GM12878 (cell line): ENCODE results near the gene ITFG1. TPM values are rescaled to one million over a fixed set of nuclear protein-coding genes. Genes with fewer than 3 reads are reported as not detected.

ENCODE experiments used
- ATAC-seq: fragments of 200-7000 bp; cut with Tn5 transposase; 3 replicates; pipeline ENCODE4 v1.9.1; 2020; ENCODE audit warnings: mild to moderate bottlenecking, moderate library complexity
- BruUV-seq: library from RNA; stranded (reverse); fragments of 400-500 nt; replicated peaks from 2 replicates; lab custom pipeline; 2021; lab: Mats Ljungman, UMichigan
- CTCF ChIA-PET: fragments of 300-600 bp; sonication (Branson Sonifier 250); formaldehyde crosslinking; extraction: SDS; loops from one replicate; lab custom pipeline; 2021; ENCODE audit warnings: inconsistent platforms; lab: Yijun Ruan, JAX
- POLR2A ChIA-PET: fragments of 350-600 bp; formaldehyde crosslinking; extraction: SDS; loops from one replicate; lab custom pipeline; 2021; ENCODE audit warnings: inconsistent platforms; lab: Charles Lee
- RAD21 ChIA-PET: fragments of 300-600 bp; sonication (Branson Sonifier 250); formaldehyde crosslinking; loops from one replicate; lab custom pipeline; 2023; ENCODE audit warnings: antibody characterized with exemption; ENCODE audit not compliant: unreplicated experiment; lab: Charles Lee
- SMC1A ChIA-PET: fragments of 300-600 bp; sonication (Branson Sonifier 250); formaldehyde crosslinking; loops from one replicate; lab custom pipeline; 2023; ENCODE audit not compliant: unreplicated experiment, uncharacterized antibody; lab: Charles Lee
- DNase-seq: peaks from one replicate; pipeline ENCODE4 v3.0.0-alpha.2; 2011; ENCODE audit warnings: low read depth, low spot score
- FAIRE-seq: peaks from 3 replicates; lab custom pipeline; 2011; peaks lifted over from hg19 to GRCh38; lab: Jason Lieb, UNC
- H2AFZ ChIP-seq: 2 replicates; pipeline ENCODE4 v1.6.0; 2011; ENCODE audit warnings: low read depth, low read length, control low read depth; ENCODE audit not compliant: control insufficient read depth
- H3K27ac ChIP-seq: 2 replicates; pipeline ENCODE4 v1.5.1; 2011; ENCODE audit warnings: control low read depth; ENCODE audit not compliant: control insufficient read depth, insufficient read depth
- H3K27me3 ChIP-seq, 2 experiments: replicated peaks in 1 of 2; 2 replicates each; pipeline versions ENCODE4 v1.6.0 to v1.6.1; 2011; ENCODE audit warnings: low read length in 1 of 2; ENCODE audit not compliant: control insufficient read depth in 2 of 2, insufficient read depth in 2 of 2
- H3K36me3 ChIP-seq, 2 experiments: 2 replicates each; pipeline ENCODE4 v1.5.1; 2011; ENCODE audit warnings: low read length in 1 of 2; ENCODE audit not compliant: control insufficient read depth in 2 of 2, insufficient read depth in 2 of 2
- H3K4me1 ChIP-seq: 2 replicates; pipeline ENCODE4 v1.6.1; 2011; ENCODE audit warnings: mild to moderate bottlenecking, low read length, moderate library complexity, mixed read lengths; ENCODE audit not compliant: control insufficient read depth, insufficient read depth
- H3K4me2 ChIP-seq: 2 replicates; pipeline ENCODE4 v1.6.0; 2011; ENCODE audit warnings: control low read depth; ENCODE audit not compliant: control insufficient read depth, insufficient read depth
- H3K4me3 ChIP-seq: fragments of 200-600 bp; sonication (generic); 2 replicates; pipeline ENCODE4 v1.5.1; 2016
- H3K79me2 ChIP-seq: 2 replicates; pipeline ENCODE4 v1.6.0; 2011; ENCODE audit warnings: low read length; ENCODE audit not compliant: control insufficient read depth, insufficient read depth
- H3K9ac ChIP-seq: 2 replicates; pipeline ENCODE4 v1.8.0; 2011; ENCODE audit warnings: low read length, control low read depth, mixed read lengths; ENCODE audit not compliant: control insufficient read depth, insufficient read depth
- H3K9me3 ChIP-seq: replicated peaks from 3 replicates; pipeline ENCODE4 v1.5.1; 2011; ENCODE audit warnings: mild to moderate bottlenecking, low read length; ENCODE audit not compliant: control insufficient read depth, insufficient read depth
- H4K20me1 ChIP-seq: 2 replicates; pipeline ENCODE4 v1.6.0; 2011; ENCODE audit not compliant: control insufficient read depth, insufficient read depth
- CHD2 ChIP-seq: IDR thresholded peaks from 2 replicates; pipeline ENCODE4 v1.6.1; 2011; ENCODE audit warnings: low read depth, low read length, improper control_type of control experiment, borderline replicate concordance
- CREB1 ChIP-seq: IDR thresholded peaks from 2 replicates; pipeline ENCODE4 v1.6.1; 2012; ENCODE audit warnings: low read depth, mild to moderate bottlenecking, inconsistent platforms
- FOS ChIP-seq: IDR thresholded peaks from 3 replicates; pipeline ENCODE4 v1.6.1; 2011; ENCODE audit warnings: borderline replicate concordance; ENCODE audit not compliant: insufficient read length; ENCODE audit errors: extremely low read depth
- FOXK2 ChIP-seq: fragments of 450-650 bp; IDR thresholded peaks from 2 replicates; pipeline ENCODE4 v1.6.1; 2017; ENCODE audit warnings: mild to moderate bottlenecking, moderate library complexity
- IRF5 ChIP-seq: fragments of 450-650 bp; IDR thresholded peaks from 2 replicates; pipeline ENCODE4 v1.6.1; 2017; ENCODE audit warnings: borderline replicate concordance
- NRF1 ChIP-seq: conservative IDR thresholded peaks from 2 replicates; pipeline ENCODE4 v1.6.1; 2011; ENCODE audit warnings: mild to moderate bottlenecking, low read depth, low read length, improper control_type of control experiment
- SMAD1 ChIP-seq: fragments of 450-650 bp; IDR thresholded peaks from 2 replicates; pipeline ENCODE4 v1.6.1; 2018; ENCODE audit warnings: mild to moderate bottlenecking, low read depth; ENCODE audit not compliant: partially characterized antibody
- STAT1 ChIP-seq: fragments of 450-650 bp; conservative IDR thresholded peaks from 2 replicates; pipeline ENCODE4 v1.6.1; 2014; ENCODE audit warnings: antibody characterized with exemption, mild to moderate bottlenecking
- YBX1 ChIP-seq: fragments of 450-650 bp; IDR thresholded peaks from 2 replicates; pipeline ENCODE4 v1.6.1; 2016; ENCODE audit warnings: antibody characterized with exemption
- ZNF622 ChIP-seq: fragments of 450-650 bp; IDR thresholded peaks from 2 replicates; pipeline ENCODE4 v1.6.1; 2017; ENCODE audit warnings: mild to moderate bottlenecking, inconsistent platforms
- WGBS: methylation state at CpG from one replicate; pipeline ENCODE4 v1.1.6; 2016; ENCODE audit warnings: low lambda C conversion rate; ENCODE audit not compliant: insufficient replicate concordance, insufficient coverage; ENCODE audit errors: missing lambda C conversion rate; 5-methylcytosine and 5-hydroxymethylcytosine counted together
- in situ Hi-C: fragments of 300-500 bp; cut with MboI; formaldehyde crosslinking; loops from 9 replicates; pipeline ENCODE4 v1.14.3; 2018; ENCODE audit warnings: mixed read lengths
- intact Hi-C: fragments of 100-400 bp; cut with micrococcal nuclease; formaldehyde crosslinking; loops from one replicate; pipeline ENCODE4 v1.14.2; 2022; ENCODE audit not compliant: unreplicated experiment
- polyA plus RNA-seq, 11 experiments: library from polyadenylated mRNA; depleted of rRNA in 4 of 11; unstranded in 6 of 11; stranded (reverse) in 5 of 11; fragments of >200 nt; fragmentation: Nextera tagmentation in 4 of 11; fragmentation: Illumina TruSeq in 1 of 11; extraction: Ambion mirVana in 4 of 11; extraction: Trizol in 1 of 11; gene quantifications; 1 replicate in 1 of 11; 2 replicates in 10 of 11; pipeline versions ENCODE4 v1.2.1 to v1.2.3, GENCODE V29; 2011 to 2016; ENCODE audit warnings: inconsistent platforms in 2 of 11, missing spikeins in 2 of 11, low read depth in 1 of 11
- total RNA-seq, 4 experiments: library from RNA; depleted of rRNA in 3 of 4; stranded (reverse); fragments of >200 nt in 3 of 4; fragmentation: Illumina TruSeq in 1 of 4; extraction: Trizol in 1 of 4; gene quantifications; 2 replicates each; pipeline versions ENCODE4 v1.2.1 to v1.2.3, GENCODE V29; 2013 to 2021
- TF ChIP-seq, protein P1 (sequence below): IDR thresholded peaks from 2 replicates; pipeline ENCODE4 v1.6.1; 2011; ENCODE audit warnings: borderline replicate concordance, low read depth, mild to moderate bottlenecking, moderate library complexity, low read length; ENCODE audit not compliant: insufficient read depth, poor library complexity, severe bottlenecking

ITFG1 gene
- total and polyA plus RNA-seq, 10 of the 15 experiments (the other 5 are each of a cell fraction or from before 2014, with no cell fraction given), result 9.3 to 56.3 (median 28.6) TPM

DNA sequence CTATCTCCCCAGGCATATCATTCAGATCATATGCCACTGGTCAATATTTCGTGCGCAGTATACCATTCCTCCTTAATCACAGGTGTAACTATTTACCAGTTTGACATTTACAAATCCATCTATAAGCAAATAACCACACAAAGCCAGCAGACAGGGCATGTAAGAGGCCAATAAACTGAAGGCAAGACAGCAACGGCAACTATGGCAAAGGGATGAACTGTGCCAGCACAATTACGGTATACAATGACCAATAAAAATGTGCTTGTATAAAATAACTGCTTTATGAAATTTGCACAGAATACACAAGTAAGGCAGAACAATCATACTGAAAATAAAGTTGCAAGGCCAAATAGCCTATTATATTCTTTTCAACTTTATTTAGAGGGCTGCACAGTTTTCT, 326.3 kb downstream of the ITFG1 start:
- no peak overlapping the region for H2AFZ ChIP-seq
- CTCF ChIA-PET, result interaction anchor here (1.8 to 5.5 kb wide), 2 partner anchors 7 to 10 kb away, joined by 7 to 52 read pairs; partner anchors contain the start of gene NETO2
- ATAC-seq (no peak), DNase-seq (no peak), FAIRE-seq (no peak)
- H3K4me2 ChIP-seq, result no peak overlapping the region
- RAD21 ChIA-PET, result interaction anchor here (1.7 kb wide), 1 partner anchor 9 kb away, joined by 4 read pairs; the partner anchor contains the start of gene NETO2
- peaks cover 65% of the 10 kb centered on the region for H3K79me2 ChIP-seq
- intact Hi-C loops, result no loop called here
- POLR2A ChIA-PET, result interaction anchor here (0.9 kb wide), 1 partner anchor 161 kb away, joined by 4 read pairs; the partner anchor contains the start of gene DNAJA2
- WGBS, result 97% methylated on average over 4 of the region's 4 CpGs
- H3K4me3 ChIP-seq, result no peak overlapping the region
- SMC1A ChIA-PET, result interaction anchor here (0.9 to 3.3 kb wide), 6 partner anchors 17 to 188 kb away, joined by 3 to 8 read pairs (median 3); no protein-coding TSS in a partner anchor
- TF ChIP-seq SMAD1, result no peak
- TF ChIP-seq ZNF622, result no peak
- TF ChIP-seq NRF1, result no peak
- TF ChIP-seq, protein P1, sequence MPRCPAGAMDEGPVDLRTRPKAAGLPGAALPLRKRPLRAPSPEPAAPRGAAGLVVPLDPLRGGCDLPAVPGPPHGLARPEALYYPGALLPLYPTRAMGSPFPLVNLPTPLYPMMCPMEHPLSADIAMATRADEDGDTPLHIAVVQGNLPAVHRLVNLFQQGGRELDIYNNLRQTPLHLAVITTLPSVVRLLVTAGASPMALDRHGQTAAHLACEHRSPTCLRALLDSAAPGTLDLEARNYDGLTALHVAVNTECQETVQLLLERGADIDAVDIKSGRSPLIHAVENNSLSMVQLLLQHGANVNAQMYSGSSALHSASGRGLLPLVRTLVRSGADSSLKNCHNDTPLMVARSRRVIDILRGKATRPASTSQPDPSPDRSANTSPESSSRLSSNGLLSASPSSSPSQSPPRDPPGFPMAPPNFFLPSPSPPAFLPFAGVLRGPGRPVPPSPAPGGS, result no peak
- no peak for TF ChIP-seq CREB1
- TF ChIP-seq FOS, result no peak
- TF ChIP-seq IRF5, result no peak
- no peak for TF ChIP-seq CHD2
- no peak for TF ChIP-seq YBX1
- TF ChIP-seq STAT1, result no peak
- no peak for TF ChIP-seq FOXK2
- no peaks in the 10 kb centered on the region for H4K20me1 ChIP-seq
- H3K4me1 ChIP-seq, result peaks cover 6% of the 10 kb centered on the region; the same call in 1 of the 2 replicates
- H3K9ac ChIP-seq, result no peak overlapping the region
- no peaks in the 10 kb centered on the region for H3K27me3 ChIP-seq
- BruUV-seq, result no TSS peak
- in situ Hi-C loops, result loop anchor here (25.0 kb wide), 1 partner anchor 1478 kb away; the partner anchor contains the start of gene N4BP1
- H3K9me3 ChIP-seq, result no peaks in the 10 kb centered on the region
- no peak overlapping the region for H3K27ac ChIP-seq
- H3K36me3 ChIP-seq, result no peaks in the 10 kb centered on the region
